GM12874 (cell line): ENCODE results near the gene WDR13.

Source experiments
- TF ChIP-seq, protein P1 (sequence below): IDR thresholded peaks from 2 replicates; pipeline ENCODE4 v1.5.1; 2011; ENCODE audit warnings: low read depth, mild to moderate bottlenecking, control low read depth, low read length, moderate library complexity; ENCODE audit not compliant: insufficient read depth

WDR13 gene

DNA sequence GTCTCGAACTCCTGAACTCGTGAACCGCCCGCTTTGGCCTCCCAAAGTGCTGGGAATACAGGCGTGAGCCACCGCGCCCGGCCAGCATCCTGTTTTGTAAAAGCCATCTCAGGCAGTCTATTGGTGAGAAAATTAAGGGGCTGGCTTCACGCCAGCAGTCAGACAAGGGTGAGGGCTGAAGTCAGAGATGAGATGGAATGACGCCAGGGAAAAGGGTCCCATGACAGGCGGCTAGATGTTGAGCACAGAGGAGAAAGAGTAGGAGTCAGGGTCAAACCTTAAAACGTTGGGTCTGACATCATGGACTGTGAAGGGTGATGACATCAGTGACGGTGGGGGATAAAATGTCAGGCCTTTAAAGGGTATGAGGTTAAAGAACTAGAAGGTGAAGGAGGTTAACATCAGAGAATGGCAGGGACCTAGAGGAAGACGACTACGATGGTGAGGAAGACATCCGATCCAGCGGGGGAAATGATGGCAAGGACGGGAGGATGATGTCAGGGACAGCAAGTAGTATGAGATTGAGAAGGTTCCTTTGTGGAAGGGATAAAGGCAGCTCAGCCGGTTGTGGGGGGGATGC, 23.5 kb upstream of the WDR13 start:
- TF ChIP-seq, protein P1, sequence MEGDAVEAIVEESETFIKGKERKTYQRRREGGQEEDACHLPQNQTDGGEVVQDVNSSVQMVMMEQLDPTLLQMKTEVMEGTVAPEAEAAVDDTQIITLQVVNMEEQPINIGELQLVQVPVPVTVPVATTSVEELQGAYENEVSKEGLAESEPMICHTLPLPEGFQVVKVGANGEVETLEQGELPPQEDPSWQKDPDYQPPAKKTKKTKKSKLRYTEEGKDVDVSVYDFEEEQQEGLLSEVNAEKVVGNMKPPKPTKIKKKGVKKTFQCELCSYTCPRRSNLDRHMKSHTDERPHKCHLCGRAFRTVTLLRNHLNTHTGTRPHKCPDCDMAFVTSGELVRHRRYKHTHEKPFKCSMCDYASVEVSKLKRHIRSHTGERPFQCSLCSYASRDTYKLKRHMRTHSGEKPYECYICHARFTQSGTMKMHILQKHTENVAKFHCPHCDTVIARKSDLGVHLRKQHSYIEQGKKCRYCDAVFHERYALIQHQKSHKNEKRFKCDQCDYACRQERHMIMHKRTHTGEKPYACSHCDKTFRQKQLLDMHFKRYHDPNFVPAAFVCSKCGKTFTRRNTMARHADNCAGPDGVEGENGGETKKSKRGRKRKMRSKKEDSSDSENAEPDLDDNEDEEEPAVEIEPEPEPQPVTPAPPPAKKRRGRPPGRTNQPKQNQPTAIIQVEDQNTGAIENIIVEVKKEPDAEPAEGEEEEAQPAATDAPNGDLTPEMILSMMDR = no peak

DNA sequence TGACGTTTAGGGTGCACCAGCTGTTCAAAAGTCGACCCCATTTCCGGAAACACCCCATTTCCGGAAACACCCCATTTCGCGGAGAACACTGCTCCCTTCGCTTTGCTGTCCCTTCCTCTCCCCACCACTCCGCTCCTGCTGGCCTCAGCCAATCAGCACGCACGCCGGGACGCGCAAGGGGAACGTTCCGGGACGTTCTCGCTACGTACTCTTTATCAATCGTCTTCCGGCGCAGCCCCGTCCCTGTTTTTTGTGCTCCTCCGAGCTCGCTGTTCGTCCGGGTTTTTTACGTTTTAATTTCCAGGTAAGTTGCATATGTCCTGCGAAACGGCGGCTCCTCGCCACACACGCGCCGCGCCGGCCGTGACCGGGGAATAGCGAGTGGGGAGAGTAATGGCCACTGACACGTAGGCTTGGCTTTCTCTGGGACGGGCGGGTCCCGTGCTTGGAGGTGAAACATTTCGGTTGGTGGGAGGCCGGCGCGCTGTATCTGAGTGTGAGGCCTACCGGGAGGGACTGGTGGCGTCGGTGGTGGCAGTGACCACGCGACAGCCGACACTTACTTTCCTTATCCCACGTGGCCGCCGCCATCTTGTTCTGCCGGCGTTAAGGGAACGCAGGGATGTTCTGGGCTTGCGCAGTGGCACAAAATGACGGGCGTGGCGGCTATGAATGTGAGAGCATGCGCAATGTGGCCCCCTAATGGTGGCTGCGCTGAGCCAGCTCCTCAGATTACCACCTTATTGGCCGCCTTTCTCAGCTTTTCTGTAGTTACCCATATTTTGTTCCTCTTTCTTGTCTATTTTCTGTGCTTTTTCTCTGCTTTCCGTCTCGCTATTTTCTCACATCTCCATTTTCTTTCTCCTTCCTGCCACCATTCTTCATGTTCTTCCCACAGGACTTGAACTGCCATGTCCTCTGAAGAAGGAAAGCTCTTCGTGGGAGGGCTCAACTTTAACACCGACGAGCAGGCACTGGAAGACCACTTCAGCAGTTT, 22.7 kb upstream of the WDR13 start, which contains the start of gene RBM3:
TSS of gene RBM3 (plus strand) at position 215 of the 997 bp plus-strand sequence. CDS start at position 912, 697 bp downstream.
- TF ChIP-seq, protein P1 = peak; percentile 33

DNA sequence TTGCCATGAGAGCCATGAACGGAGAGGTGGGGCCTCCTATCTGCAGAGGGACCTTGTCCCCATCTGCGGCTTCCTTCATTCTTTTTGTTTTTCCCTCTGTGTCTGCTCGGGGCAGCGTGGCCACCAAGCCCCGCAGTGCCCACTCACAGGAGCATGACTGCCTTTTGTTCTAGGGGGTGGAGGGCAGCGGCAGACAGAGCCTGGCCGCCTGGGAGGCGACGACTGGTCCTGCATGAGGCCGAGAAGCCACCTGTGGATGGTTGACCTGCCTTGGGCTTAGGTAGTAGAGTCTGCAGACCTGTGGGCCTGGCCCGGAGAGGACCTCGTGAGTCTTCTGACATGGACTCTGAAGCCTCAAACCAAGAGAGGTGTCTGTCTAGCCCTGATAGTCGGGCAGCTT, 21.6 kb upstream of the WDR13 start:
- TF ChIP-seq, protein P1 = no peak

GRCh38 chrX:48576108-48576507, 21.2 kb upstream of the WDR13 start:
- TF ChIP-seq, protein P1 = no peak

- TF ChIP-seq, protein P1 = no peak
Observed at GRCh38 chrX:48578661-48579128, 18.6 kb upstream of the WDR13 start.

DNA sequence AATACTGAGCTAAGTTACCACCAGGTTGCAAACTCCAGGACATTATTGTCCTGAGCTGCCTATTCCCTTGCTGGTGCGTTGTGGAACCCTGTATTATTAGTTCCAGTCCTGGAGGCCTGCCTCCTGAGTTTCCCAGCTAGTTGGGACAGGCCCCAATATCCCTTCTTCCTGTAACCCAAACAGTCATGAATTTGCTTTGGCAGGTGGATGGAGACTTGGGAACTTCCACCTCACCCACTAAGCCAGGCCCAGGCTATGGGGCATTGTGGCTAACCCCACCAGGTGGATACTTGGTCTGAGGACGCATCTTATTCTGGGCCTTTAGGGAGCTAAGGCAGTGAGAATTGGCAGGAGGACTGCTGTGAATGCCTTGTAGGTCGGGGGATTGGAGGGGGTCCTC, 18.0 kb upstream of the WDR13 start:
- TF ChIP-seq, protein P1 = no peak

GRCh38 chrX:48580662-48581061, 16.6 kb upstream of the WDR13 start:
- TF ChIP-seq, protein P1 = no peak
